Measurements from ENCODE around the gene TCERG1L. TPM values are rescaled to one million over a fixed set of nuclear protein-coding genes. Genes with fewer than 3 reads are reported as not detected.

Gene TCERG1L
- total RNA-seq, 2 experiments from 2014 or later, result 0.06 TPM; not detected in 1

DNA sequence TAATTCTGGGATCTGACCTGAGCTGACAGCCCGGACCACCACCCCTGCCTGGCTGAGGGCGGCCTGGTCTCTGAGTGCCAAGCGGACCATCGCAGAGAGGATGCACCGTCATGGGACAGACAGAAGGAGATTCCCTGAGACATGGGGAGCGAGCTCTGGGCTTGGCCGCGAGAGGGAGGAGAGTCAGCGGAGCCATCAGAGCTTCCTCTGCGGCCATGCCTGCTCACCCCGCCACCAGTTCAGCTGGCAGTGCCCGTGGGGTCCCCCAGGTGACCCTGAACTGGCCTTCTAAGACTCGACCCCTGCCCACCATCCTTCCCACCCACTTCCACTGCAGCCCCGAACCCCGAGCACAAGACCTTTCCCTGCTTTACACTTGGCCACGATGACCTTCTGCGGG is 152.8 kb downstream of the TCERG1L start:
- no peak overlapping the region for H3K4me3 Mint-ChIP-seq
- DNase-seq (no peak), ATAC-seq (ENCODE audit: poor library complexity) (no peak)
- no peaks in the 10 kb centered on the region for H3K36me3 Mint-ChIP-seq (ENCODE audit: low read depth)
- Histone ChIP-seq H3K4me1 (ENCODE audit: insufficient read depth, low read length) (peaks cover 3% of the 10 kb centered on the region), H3K9me3 (ENCODE audit: control insufficient read depth in 1 of 2, insufficient read depth in 1 of 2, low read length in 2 of 2) (peaks cover 0 to 33% of the 10 kb centered on the region in 2 experiments), H3K27ac (ENCODE audit: low read depth in 1 of 2, low read length in 2 of 2) (no peak overlapping the region), H3K36me3 (ENCODE audit: insufficient read depth, low read length) (no peaks in the 10 kb centered on the region), H3K4me3 (ENCODE audit: low read length) (no peak overlapping the region), H3K27me3 (ENCODE audit: control insufficient read depth in 1 of 2, insufficient read depth in 2 of 2, low read length in 2 of 2) (peaks cover 0 to 2% of the 10 kb centered on the region in 2 experiments)
- TF ChIP-seq, protein P1, sequence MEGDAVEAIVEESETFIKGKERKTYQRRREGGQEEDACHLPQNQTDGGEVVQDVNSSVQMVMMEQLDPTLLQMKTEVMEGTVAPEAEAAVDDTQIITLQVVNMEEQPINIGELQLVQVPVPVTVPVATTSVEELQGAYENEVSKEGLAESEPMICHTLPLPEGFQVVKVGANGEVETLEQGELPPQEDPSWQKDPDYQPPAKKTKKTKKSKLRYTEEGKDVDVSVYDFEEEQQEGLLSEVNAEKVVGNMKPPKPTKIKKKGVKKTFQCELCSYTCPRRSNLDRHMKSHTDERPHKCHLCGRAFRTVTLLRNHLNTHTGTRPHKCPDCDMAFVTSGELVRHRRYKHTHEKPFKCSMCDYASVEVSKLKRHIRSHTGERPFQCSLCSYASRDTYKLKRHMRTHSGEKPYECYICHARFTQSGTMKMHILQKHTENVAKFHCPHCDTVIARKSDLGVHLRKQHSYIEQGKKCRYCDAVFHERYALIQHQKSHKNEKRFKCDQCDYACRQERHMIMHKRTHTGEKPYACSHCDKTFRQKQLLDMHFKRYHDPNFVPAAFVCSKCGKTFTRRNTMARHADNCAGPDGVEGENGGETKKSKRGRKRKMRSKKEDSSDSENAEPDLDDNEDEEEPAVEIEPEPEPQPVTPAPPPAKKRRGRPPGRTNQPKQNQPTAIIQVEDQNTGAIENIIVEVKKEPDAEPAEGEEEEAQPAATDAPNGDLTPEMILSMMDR (IDR thresholded peaks at IDR 0.05), result no peak
- H3K27ac Mint-ChIP-seq, result no peak overlapping the region
- POLR2A ChIA-PET, result no interaction called here
- CTCF ChIA-PET, result no interaction called here
- intact Hi-C loops (cut with DNase I, micrococcal nuclease), result no loop called here
- H3K9me3 Mint-ChIP-seq, result no peaks in the 10 kb centered on the region
- peaks cover 14% of the 10 kb centered on the region for H3K4me1 Mint-ChIP-seq (ENCODE audit: low read depth)
- H3K27me3 Mint-ChIP-seq, result peaks cover 12% of the 10 kb centered on the region

DNA sequence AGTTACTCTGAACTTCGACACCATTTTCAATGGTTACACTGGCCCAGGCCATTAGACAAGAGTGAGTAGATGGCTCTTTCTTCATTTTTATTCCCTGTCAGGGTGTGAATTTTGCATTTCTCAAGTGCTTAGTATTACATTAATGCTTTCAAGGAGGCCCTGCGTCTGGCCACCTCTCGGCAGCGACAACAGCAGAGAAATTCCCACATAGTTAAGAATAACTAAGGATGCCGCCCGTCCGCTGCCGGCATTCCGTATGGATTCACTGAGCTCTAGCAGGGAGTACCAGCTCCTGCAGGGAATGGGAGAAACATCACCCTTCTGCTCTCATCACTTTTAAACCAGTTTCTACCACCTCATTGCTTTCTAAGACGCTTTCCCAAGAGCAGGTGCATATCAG is 153.6 kb downstream of the TCERG1L start:
- peaks cover 0 to 2% of the 10 kb centered on the region in 2 experiments for H3K27me3 ChIP-seq (ENCODE audit: control insufficient read depth in 1 of 2, insufficient read depth in 2 of 2, low read length in 2 of 2)
- no peaks in the 10 kb centered on the region for H3K4me1 ChIP-seq (ENCODE audit: insufficient read depth, low read length)
- Mint-ChIP-seq H3K9me3 (peaks cover under 1% of the 10 kb centered on the region), H3K27me3 (peaks cover 12% of the 10 kb centered on the region), H3K27ac (no peak overlapping the region), H3K4me3 (no peak overlapping the region), H3K4me1 (ENCODE audit: low read depth) (peaks cover 11% of the 10 kb centered on the region), H3K36me3 (ENCODE audit: low read depth) (no peaks in the 10 kb centered on the region)
- DNase-seq (no peak), ATAC-seq (ENCODE audit: poor library complexity) (no peak)
- no peaks in the 10 kb centered on the region for H3K36me3 ChIP-seq (ENCODE audit: insufficient read depth, low read length)
- ChIA-PET POLR2A (no interaction called here), CTCF (no interaction called here)
- intact Hi-C loops (cut with DNase I, micrococcal nuclease), result no loop called here
- no peak overlapping the region for H3K27ac ChIP-seq (ENCODE audit: low read depth in 1 of 2, low read length in 2 of 2)
- peaks cover 6 to 39% of the 10 kb centered on the region in 2 experiments for H3K9me3 ChIP-seq (ENCODE audit: control insufficient read depth in 1 of 2, insufficient read depth in 1 of 2, low read length in 2 of 2)
- TF ChIP-seq, protein P1 (IDR thresholded peaks at IDR 0.05), result no peak
- H3K4me3 ChIP-seq (ENCODE audit: low read length), result no peak overlapping the region

DNA sequence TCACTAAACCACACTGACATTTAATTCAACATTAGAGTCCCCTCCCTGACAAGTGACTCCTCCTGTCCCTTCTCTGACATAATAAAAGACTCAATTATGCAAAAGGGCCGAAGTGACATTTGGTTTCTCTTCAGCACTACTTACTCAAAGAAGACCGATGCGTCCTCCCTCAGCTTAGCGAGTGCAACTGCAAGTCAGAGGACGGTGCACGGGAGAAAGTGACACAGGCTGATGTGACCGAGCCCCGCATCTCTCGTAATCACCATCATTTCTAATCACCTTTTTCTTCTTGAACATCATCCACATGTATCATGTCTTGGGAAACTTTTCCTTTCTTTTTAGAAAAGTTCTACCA is 155.7 kb downstream of the TCERG1L start:
- no peak overlapping the region for H3K27ac Mint-ChIP-seq
- H3K36me3 Mint-ChIP-seq (ENCODE audit: low read depth), result no peaks in the 10 kb centered on the region
- Histone ChIP-seq H3K27me3 (ENCODE audit: control insufficient read depth in 1 of 2, insufficient read depth in 2 of 2, low read length in 2 of 2) (peaks cover 0 to 2% of the 10 kb centered on the region in 2 experiments), H3K9me3 (ENCODE audit: control insufficient read depth in 1 of 2, insufficient read depth in 1 of 2, low read length in 2 of 2) (peaks cover 6 to 36% of the 10 kb centered on the region in 2 experiments), H3K27ac (ENCODE audit: low read depth in 1 of 2, low read length in 2 of 2) (no peak overlapping the region), H3K4me3 (ENCODE audit: low read length) (no peak overlapping the region), H3K36me3 (ENCODE audit: insufficient read depth, low read length) (no peaks in the 10 kb centered on the region), H3K4me1 (ENCODE audit: insufficient read depth, low read length) (no peaks in the 10 kb centered on the region)
- CTCF ChIA-PET, result no interaction called here
- no peak overlapping the region for H3K4me3 Mint-ChIP-seq
- ATAC-seq (ENCODE audit: poor library complexity) (peak; percentile 43), DNase-seq (no peak)
- peaks cover 10% of the 10 kb centered on the region for H3K9me3 Mint-ChIP-seq
- intact Hi-C loops (cut with DNase I, micrococcal nuclease), result no loop called here
- TF ChIP-seq, protein P1 (IDR thresholded peaks at IDR 0.05), result no peak
- POLR2A ChIA-PET, result no interaction called here
- H3K4me1 Mint-ChIP-seq (ENCODE audit: low read depth), result peaks cover 5% of the 10 kb centered on the region
- H3K27me3 Mint-ChIP-seq, result peaks cover 12% of the 10 kb centered on the region

Measured in CD4-positive, alpha-beta T cell (primary cell).